Stimulated activated CD4-positive, alpha-beta T cell treated with anti-CD3 and anti-CD28 coated beads, Interleukin-12 subunit alpha, Interleukin-12 subunit beta, amount 100 ng/mL, for 4 hours (primary cell): Measurements from ENCODE around the gene RPS6KB2.
"Not testable (repeated sequence)": the region's sequence is repeated elsewhere in the genome, so short reads cannot be mapped to it uniquely, and the experiment has no call there.

Experiments
- DNase-seq: peaks from one replicate; pipeline ENCODE4 v3.0.0-alpha.2; 2020

Gene RPS6KB2

DNA sequence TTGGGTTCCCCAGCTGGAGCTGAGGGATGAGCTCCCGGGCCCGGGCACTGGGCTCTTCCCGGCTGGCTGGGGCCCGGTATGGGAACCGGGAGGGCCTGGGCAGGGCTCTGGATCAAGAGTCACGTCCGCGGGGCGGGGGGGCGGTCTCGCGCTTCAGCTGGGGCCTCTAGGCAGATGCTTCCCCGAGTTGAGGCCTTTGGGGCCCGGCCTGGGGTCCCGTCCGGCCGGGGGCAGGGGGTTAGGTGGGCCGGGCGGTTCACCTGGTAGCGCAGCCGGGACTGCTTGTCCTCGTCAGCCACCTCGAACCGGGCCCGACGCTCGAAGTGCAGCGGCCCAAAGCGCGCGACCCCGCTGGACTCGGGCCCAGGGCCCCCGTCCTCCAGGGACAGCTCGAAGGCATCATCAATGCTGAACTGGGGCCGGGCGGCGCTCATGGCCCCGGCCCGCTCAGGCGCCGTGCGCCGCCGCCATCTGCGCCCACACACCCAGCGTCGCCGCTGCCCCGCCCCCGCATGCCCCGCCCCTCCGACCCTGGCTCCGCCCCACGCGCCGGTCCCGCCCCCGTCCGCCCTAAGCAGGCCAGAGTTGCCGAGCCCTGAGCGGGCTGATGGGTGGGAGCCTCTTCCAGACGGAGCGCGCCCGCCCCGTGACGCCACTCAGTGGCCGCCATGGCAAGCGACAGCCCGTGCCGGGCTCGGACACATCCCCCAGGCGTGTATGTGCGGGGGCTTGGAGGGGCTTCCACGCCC, 40.6 kb downstream of the RPS6KB2 start, which contains the start of gene TMEM134:
TSS of gene TMEM134 (minus strand) at position 493 of the 749 bp plus-strand sequence. CDS start at position 434, 59 bp downstream.
- DNase-seq = peak; percentile 95

DNA sequence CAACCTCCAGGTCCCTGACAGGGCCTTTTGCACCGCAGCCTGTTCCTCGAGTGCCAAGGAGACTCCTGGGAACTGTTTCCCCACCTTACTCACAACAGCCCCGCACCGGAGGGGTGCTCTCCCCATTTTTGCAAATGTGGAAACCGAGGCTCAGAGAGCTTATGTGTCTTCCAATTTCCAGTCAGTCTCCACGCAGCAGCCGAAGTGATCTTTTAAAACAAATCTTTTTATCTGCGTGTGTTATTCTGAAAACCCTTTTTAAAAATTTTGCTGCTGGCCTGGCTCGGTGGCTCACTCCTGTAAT, 41.2 kb downstream of the RPS6KB2 start:
- DNase-seq = no peak

DNA sequence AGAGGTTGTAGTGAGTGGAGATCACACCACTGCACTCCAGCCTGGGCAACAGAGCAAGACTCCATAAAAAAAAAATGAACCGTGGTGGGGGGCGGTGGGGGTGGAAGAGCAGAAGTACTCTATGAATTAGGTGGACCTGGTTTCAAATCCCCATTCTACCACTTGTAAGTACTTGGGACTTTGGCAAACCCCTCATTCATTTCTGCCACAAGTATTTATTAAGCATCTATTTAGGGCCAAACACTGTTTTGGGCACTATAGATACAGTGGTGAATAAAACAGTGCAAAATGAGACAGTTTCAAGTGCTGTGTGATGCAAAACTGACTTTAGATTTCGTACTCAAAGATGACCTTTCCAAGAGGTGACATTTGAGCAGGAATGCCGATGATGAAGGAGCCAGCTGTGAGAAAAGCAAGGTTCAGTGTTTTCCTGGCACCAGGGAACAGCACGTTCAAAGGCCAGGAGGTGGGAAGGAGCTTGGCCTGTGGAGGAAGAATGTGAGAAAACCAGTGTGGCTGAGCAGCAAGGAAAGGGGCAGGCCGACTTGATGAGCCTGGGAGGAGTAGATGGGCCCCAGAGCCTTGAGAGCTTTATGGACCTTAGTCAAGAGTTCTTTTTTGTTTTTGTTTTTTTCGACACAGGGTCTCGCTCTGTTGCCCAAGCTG, 42.2 kb downstream of the RPS6KB2 start:
- no peak for DNase-seq

DNA sequence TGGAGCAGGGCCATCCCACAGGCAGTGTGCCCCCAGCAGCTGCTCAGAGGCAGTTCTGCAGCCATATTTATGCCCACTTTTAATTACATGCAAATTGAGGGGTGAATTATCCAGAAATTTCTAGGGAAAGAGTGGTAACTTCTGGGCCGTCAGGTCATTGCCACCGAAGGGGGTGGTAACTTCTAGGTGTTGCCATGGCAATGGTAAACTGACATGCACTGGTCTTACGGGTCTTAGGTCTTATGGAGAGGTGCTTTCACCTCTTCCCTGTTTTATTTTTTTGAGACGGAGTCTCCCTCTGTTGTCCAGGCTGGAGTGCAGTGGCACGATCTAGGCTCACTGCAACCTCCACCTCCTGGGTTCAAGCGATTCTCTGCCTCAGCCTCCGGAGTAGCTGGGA, 44.6 kb downstream of the RPS6KB2 start:
- DNase-seq = no peak

DNA sequence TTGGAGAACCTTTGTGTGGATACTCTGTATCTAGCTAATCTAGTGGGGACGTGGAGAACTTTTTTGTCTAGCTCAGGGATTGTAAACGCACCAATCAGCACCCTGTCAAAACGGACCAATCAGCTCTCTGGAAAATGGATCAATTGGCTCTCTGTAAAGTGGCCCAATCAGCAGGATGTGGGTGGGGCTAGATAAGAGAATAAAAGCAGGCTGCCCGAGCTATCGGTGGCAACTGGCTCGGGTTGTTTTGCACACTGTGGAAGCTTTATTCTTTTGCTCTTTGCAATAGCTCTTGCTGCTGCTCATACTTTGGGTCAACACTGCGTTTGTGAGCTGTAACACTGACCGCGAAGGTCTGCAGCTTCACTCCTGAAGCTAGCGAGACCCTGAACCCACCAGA, 48.4 kb downstream of the RPS6KB2 start:
- not testable (repeated sequence) for DNase-seq

DNA sequence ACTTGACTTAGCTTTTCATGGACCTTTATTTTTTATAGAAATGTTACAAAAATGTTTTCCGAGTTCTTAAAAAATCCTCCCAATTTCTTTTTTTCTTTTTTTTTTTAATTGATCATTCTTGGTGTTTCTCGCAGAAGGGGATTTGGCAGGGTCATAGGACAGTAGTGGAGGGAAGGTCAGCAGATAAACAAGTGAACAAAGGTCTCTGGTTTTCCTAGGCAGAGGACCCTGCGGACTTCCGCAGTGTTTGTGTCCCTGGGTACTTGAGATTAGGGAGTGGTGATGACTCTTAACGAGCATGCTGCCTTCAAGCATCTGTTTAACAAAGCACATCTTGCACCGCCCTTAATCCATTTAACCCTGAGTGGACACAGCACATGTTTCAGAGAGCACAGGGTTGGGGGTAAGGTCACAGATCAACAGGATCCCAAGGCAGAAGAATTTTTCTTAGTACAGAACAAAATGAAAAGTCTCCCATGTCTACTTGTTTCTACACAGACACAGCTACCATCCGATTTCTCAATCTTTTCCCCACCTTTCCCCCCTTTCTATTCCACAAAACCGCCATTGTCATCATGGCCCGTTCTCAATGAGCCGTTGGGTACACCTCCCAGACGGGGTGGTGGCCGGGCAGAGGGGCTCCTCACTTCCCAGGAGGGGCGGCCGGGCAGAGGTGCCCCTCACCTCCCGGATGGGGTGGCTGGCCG, 49.2 kb downstream of the RPS6KB2 start:
- not testable (repeated sequence) for DNase-seq

DNA sequence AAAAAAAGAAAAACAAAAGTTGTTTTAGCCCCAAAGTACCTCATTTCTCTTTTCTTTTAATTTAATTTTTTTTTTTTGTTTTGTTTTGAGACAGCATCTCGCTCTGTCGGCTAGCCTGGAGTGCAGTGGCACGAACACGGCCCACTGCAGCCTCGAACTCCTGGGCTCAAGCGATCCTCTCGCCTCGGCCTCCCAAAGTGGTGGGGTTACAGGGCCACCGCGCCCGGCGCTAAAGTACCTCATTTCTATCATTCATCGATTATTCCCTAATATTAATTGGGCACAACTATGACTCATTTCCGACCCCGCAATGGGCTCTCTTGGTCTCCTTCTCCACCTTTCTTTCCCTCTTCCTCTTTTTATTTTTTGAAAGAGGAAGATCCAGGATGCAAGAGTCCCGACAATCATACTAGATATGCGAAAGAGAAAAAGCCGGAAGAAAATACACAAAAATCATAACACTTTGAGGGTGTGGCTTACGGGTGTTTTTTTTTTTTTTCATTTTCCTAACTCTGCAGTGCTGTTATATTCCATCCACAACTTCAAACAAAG, 54.1 kb downstream of the RPS6KB2 start:
- no peak for DNase-seq

DNA sequence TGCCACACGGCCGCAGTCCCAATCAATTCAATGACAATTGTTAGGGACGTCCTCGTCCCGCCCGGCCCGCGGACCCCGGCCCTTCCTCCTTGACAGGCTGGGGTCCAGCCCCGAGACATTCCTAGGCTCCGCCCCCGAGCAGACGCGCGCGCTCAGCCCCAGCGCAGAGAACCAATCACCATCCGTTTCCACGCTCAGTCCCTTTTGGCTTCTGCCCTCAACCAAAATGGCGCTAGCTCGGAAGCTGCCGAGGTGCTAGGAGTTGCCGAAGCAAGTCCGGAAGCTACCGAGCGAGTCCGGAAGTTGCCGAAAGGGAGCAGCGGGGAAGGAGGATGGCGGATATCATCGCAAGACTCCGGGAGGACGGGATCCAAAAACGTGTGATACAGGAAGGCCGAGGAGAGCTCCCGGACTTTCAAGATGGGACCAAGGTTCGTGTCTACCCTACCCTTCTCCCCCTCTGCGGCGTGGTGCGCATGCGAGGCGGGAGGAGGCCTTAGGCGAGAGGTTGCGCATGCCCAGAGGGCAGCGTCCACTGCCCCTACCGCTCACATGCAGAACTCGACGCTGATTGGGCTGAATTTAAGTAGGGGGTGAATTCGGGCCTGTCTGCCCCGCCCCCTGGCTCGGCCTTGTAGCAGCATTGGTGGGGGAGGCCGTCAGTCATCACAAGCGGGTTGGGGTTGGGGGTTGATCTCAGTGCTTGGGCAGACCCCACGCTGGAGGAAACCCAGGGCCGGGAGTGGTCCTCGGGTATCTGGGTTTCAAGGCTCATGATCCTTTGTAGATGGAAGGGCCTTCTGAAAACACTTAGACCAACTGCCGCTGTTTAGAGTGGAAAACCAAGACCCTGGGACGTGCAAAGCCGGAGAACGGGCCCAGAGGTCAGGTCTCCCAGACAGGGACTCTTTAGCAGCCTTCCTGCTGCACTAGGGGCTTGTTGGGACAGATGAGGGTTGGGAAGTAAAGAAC, 54.8 kb downstream of the RPS6KB2 start, which contains the start of gene AIP:
TSS of gene AIP (plus strand) at position 200 of the 972 bp plus-strand sequence. CDS start at position 333, 133 bp downstream.
- DNase-seq = peak; percentile 97

DNA sequence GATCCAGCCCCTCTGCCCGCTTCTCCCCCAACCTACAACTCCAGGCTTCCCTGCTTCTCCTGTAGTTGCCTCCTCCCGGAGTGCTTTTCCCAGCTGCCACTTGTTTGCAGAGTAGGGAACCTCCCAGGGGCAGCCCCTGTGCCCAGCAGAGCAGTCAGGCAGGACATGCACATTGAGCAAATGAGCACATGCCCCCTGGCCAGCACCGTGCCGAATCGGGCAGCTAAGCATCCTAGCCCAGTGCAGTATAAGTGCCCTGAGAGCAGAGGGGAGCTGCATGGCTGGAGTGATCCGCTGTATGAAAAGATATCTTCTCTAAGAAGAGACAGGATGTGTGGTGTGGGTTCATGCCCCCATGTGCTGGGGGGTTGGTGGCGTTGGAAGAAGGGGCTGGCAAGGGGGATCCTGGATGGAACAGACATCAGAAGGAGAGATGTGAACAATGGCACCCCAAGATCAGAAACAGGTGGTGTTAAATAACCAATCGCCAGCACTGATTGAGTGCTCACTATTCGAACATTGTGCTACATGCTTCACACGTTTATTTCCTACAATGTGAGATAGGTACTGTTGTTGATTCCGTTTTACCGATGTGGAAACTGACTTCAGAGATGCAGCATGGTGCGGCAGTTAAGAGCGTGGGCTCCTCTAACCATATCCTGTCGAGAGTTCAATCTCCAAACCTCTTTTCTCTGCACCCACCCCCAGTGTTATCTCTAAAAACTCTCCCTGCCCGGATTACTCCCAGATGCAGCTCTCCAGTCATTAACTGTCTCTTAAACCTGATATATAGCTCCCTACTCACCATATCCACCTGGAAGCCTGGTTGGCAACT, 55.8 kb downstream of the RPS6KB2 start:
- no peak for DNase-seq

DNA sequence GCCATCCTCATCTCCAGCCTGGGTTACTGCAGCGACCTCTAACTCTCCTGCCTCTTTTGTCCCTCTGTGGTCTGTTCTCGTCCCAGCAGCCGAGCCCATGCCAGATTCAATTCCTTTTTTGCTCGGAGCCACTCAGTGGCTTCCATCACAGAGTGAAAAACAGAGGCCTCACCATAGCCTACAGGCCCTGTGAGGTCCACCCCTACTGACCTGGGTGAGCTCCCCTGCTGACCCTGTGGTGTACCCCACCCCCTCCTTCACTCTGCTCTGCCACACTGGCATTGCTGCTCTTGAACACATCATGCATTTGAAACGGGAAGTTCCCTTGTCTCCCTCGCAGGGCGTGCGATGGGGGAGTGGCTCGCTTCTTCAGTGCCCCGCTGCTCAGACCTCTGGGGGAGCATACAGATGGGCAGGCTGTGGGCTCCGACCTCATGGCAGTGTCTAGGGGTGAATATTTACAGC, 56.6 kb downstream of the RPS6KB2 start:
- peak; percentile 63 for DNase-seq
